H9 (cell line): ENCODE measurements around the gene SEMA3C. TPM values are rescaled to one million over a fixed set of nuclear protein-coding genes. Genes with fewer than 3 reads are reported as not detected.

Source experiments
- DNase-seq: peaks from one replicate; pipeline ENCODE4 v3.0.0-alpha.2; 2017
- H2AFZ ChIP-seq: one replicate; pipeline ENCODE4 v1.6.1; 2013; ENCODE audit warnings: mild to moderate bottlenecking, low read length, control low read depth, moderate library complexity
- H2AK5ac ChIP-seq: 2 replicates; pipeline ENCODE4 v1.6.1; 2013; ENCODE audit warnings: low read length, control low read depth, mixed read lengths; ENCODE audit not compliant: insufficient read length
- H2BK120ac ChIP-seq: one replicate; pipeline ENCODE4 v1.6.1; 2013; ENCODE audit warnings: low read depth, mild to moderate bottlenecking, low read length, control low read depth, inconsistent platforms; ENCODE audit not compliant: poor library complexity, severe bottlenecking
- H2BK12ac ChIP-seq: 2 replicates; pipeline ENCODE4 v1.6.1; 2013; ENCODE audit warnings: low read length, control low read depth, mixed read lengths, low read depth; ENCODE audit not compliant: insufficient read length
- H2BK15ac ChIP-seq: 2 replicates; pipeline ENCODE4 v1.6.1; 2013; ENCODE audit warnings: low read depth, low read length, control low read depth
- H2BK20ac ChIP-seq: one replicate; pipeline ENCODE4 v1.6.1; 2013; ENCODE audit warnings: low read depth, mild to moderate bottlenecking, low read length, control low read depth, inconsistent platforms; ENCODE audit not compliant: poor library complexity, severe bottlenecking
- H2BK5ac ChIP-seq: 2 replicates; pipeline ENCODE4 v1.6.1; 2013; ENCODE audit warnings: low read length, control low read depth, mixed read lengths; ENCODE audit not compliant: insufficient read length
- H3K14ac ChIP-seq: 2 replicates; pipeline ENCODE4 v1.6.1; 2013; ENCODE audit warnings: low read length, control low read depth; ENCODE audit not compliant: insufficient read depth
- H3K18ac ChIP-seq: 2 replicates; pipeline ENCODE4 v1.6.1; 2013; ENCODE audit warnings: low read depth, mild to moderate bottlenecking, mixed read lengths, low read length, control low read depth; ENCODE audit not compliant: insufficient read length
- H3K23ac ChIP-seq: 2 replicates; pipeline ENCODE4 v1.6.1; 2013; ENCODE audit warnings: low read length, control low read depth, mixed read lengths, low read depth; ENCODE audit not compliant: insufficient read length
- H3K23me2 ChIP-seq: 2 replicates; pipeline ENCODE4 v1.6.1; 2013; ENCODE audit warnings: low read depth, mild to moderate bottlenecking, mixed read lengths, low read length, control low read depth; ENCODE audit not compliant: insufficient read length, poor library complexity, severe bottlenecking
- H3K27ac ChIP-seq: 2 replicates; pipeline ENCODE4 v1.5.1; 2013; ENCODE audit warnings: low read length, control low read depth, mixed read lengths, low read depth; ENCODE audit not compliant: insufficient read length
- H3K27me3 ChIP-seq: 2 replicates; pipeline ENCODE4 v1.6.1; 2013; ENCODE audit warnings: low read length, control low read depth, inconsistent platforms; ENCODE audit not compliant: insufficient read depth
- H3K4ac ChIP-seq: 2 replicates; pipeline ENCODE4 v1.6.1; 2013; ENCODE audit warnings: low read depth, mild to moderate bottlenecking, control low read depth, inconsistent platforms, low read length, moderate library complexity
- H3K4me1 ChIP-seq: 2 replicates; pipeline ENCODE4 v1.6.1; 2013; ENCODE audit warnings: low read length, control low read depth, inconsistent platforms; ENCODE audit not compliant: insufficient read depth
- H3K4me2 ChIP-seq: 2 replicates; pipeline ENCODE4 v1.6.1; 2013; ENCODE audit warnings: low read length, control low read depth, mixed read lengths; ENCODE audit not compliant: insufficient read length, insufficient read depth
- H3K56ac ChIP-seq: 2 replicates; pipeline ENCODE4 v1.6.1; 2013; ENCODE audit warnings: low read depth, mild to moderate bottlenecking, mixed read lengths, low read length, control low read depth; ENCODE audit not compliant: insufficient read length
- H3K79me1 ChIP-seq: 2 replicates; pipeline ENCODE4 v1.6.1; 2013; ENCODE audit warnings: low read depth, mild to moderate bottlenecking, moderate library complexity, low read length, control low read depth, inconsistent platforms; ENCODE audit not compliant: insufficient read depth, poor library complexity, severe bottlenecking
- H3K79me2 ChIP-seq: 2 replicates; pipeline ENCODE4 v1.6.1; 2013; ENCODE audit warnings: low read length, control low read depth, inconsistent platforms; ENCODE audit not compliant: insufficient read depth
- H3K9ac ChIP-seq: 2 replicates; pipeline ENCODE4 v1.6.1; 2013; ENCODE audit warnings: low read length, control low read depth, mixed read lengths; ENCODE audit not compliant: insufficient read length; ENCODE audit errors: extremely low read depth
- H3K9me3 ChIP-seq: one replicate; pipeline ENCODE4 v1.6.1; 2013; ENCODE audit warnings: low read depth, low read length, inconsistent platforms; ENCODE audit not compliant: control insufficient read depth
- H3T11ph ChIP-seq: one replicate; pipeline ENCODE4 v1.6.1; 2013; ENCODE audit warnings: mild to moderate bottlenecking, low read length, control low read depth, inconsistent platforms
- H4K20me1 ChIP-seq: one replicate; pipeline ENCODE4 v1.6.1; 2013; ENCODE audit not compliant: control insufficient read depth, insufficient read length, insufficient read depth
- H4K5ac ChIP-seq: 2 replicates; pipeline ENCODE4 v1.6.1; 2013; ENCODE audit warnings: low read depth, mild to moderate bottlenecking, mixed read lengths, low read length, control low read depth; ENCODE audit not compliant: insufficient read length
- H4K8ac ChIP-seq: replicated peaks from 2 replicates; pipeline ENCODE4 v1.6.1; 2013; ENCODE audit warnings: low read length, control low read depth, mixed read lengths, low read depth; ENCODE audit not compliant: insufficient read length
- H4K91ac ChIP-seq: 2 replicates; pipeline ENCODE4 v1.6.1; 2013; ENCODE audit warnings: low read depth, mild to moderate bottlenecking, moderate library complexity, mixed read lengths, low read length, control low read depth; ENCODE audit not compliant: insufficient read length
- H3K27ac Mint-ChIP-seq, 3 experiments: 2 replicates in 2 of 3; 3 replicates in 1 of 3; pipeline ENCODE4 v1.8.0; 2020 to 2021; ENCODE audit warnings: mixed read lengths in 3 of 3, mild to moderate bottlenecking in 1 of 3, moderate library complexity in 1 of 3
- H3K27me3 Mint-ChIP-seq: 2 replicates; pipeline ENCODE4 v1.8.0; 2021; ENCODE audit warnings: low read depth, mild to moderate bottlenecking, moderate library complexity, mixed read lengths
- H3K36me3 Mint-ChIP-seq, 3 experiments: 2 replicates in 2 of 3; 3 replicates in 1 of 3; pipeline ENCODE4 v1.8.0; 2020 to 2021; ENCODE audit warnings: low read depth in 3 of 3, mixed read lengths in 3 of 3; ENCODE audit not compliant: insufficient read depth in 1 of 3
- H3K4me1 Mint-ChIP-seq, 2 experiments: 2 replicates each; pipeline ENCODE4 v1.8.0; 2020; ENCODE audit warnings: mixed read lengths in 2 of 2
- H3K4me3 Mint-ChIP-seq, 2 experiments: 2 replicates in 1 of 2; 3 replicates in 1 of 2; pipeline ENCODE4 v1.8.0; 2020 to 2021; ENCODE audit warnings: mild to moderate bottlenecking in 2 of 2, mixed read lengths in 2 of 2, moderate library complexity in 1 of 2
- H3K9me3 Mint-ChIP-seq, 2 experiments: 2 replicates in 1 of 2; 3 replicates in 1 of 2; pipeline ENCODE4 v1.8.0; 2020; ENCODE audit warnings: mild to moderate bottlenecking in 2 of 2, mixed read lengths in 2 of 2, moderate library complexity in 1 of 2
- CTCF ChIP-seq: fragments of 200-600 bp; sonication (generic); conservative IDR thresholded peaks from 3 replicates; pipeline ENCODE4 v1.8.0; 2021; ENCODE audit warnings: antibody characterized with exemption, mild to moderate bottlenecking
- WGBS: extraction: QIAGEN DNeasy Blood & Tissue Kit; methylation state at CpG from one replicate; pipeline ENCODE4 v1.1.7; 2013; ENCODE audit warnings: missing lambda C conversion rate, low lambda C conversion rate, mixed read lengths; ENCODE audit not compliant: insufficient read length; ENCODE audit errors: extremely low coverage; 5-methylcytosine and 5-hydroxymethylcytosine counted together
- total RNA-seq: library from RNA; stranded (reverse); gene quantifications from 2 replicates; pipeline ENCODE4 v1.2.1, GENCODE V29; 2021

Gene SEMA3C
- total RNA-seq, 1 experiment from 2014 or later, result 1.6 TPM

DNA sequence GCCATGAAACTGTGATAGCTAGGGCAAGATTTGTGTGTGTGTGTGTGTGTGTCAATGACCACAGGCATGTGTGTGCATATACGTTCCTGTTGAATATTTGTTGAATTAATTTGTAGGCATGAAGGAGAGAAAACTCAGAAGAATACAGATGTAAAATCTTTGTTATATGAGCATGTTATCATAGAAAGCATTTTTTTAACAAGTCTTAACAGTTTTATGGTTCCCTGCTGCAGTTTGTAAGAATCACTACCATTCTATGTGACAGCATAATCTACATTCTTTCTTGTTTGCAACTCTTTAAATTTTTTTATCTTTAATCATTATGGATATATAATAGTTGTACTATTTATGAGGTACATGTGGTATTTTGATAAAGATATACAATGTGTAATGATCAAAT, 150.1 kb downstream of the SEMA3C start:
- Histone ChIP-seq H2BK15ac (no peak overlapping the region), H4K5ac (no peak overlapping the region), H3K14ac (no peak overlapping the region), H3K9me3 (no peaks in the 10 kb centered on the region), H3T11ph (no peak overlapping the region), H2AK5ac (no peak overlapping the region), H4K8ac (no peak overlapping the region), H2AFZ (no peak overlapping the region), H3K18ac (no peak overlapping the region), H3K4me2 (no peak overlapping the region), H3K79me1 (no peaks in the 10 kb centered on the region), H4K20me1 (peaks cover 3% of the 10 kb centered on the region), H3K4ac (no peak overlapping the region), H3K23me2 (no peaks in the 10 kb centered on the region), H2BK12ac (no peak overlapping the region), H3K56ac (no peak overlapping the region), H2BK120ac (no peak overlapping the region), H3K27ac (no peak overlapping the region), H4K91ac (no peak overlapping the region), H2BK5ac (no peak overlapping the region), H3K79me2 (no peaks in the 10 kb centered on the region), H3K4me1 (no peaks in the 10 kb centered on the region), H3K27me3 (no peaks in the 10 kb centered on the region), H3K23ac (no peak overlapping the region), H3K9ac (no peak overlapping the region), H2BK20ac (no peak overlapping the region)
- Mint-ChIP-seq H3K27me3 (peaks cover 24% of the 10 kb centered on the region), H3K27ac (no peak overlapping the region), H3K36me3 (no peaks in the 10 kb centered on the region; a peak in 1 of 7 replicates), H3K4me3 (no peak overlapping the region), H3K4me1 (peaks cover 33 to 40% of the 10 kb centered on the region in 2 experiments), H3K9me3 (no peaks in the 10 kb centered on the region; a peak in 1 of 5 replicates)
- no CpG with 5 or more reads among the region's 1 CpG for WGBS
- TF ChIP-seq CTCF, result no peak
- no peak for DNase-seq
